Progenitor cell of endocrine pancreas (in vitro differentiated cells): Measurements from ENCODE around the gene ZMYND12. TPM values are rescaled to one million over a fixed set of nuclear protein-coding genes. Genes with fewer than 3 reads are reported as not detected.
A peak's percentile ranks its signal among the peaks of the same experiment; 100 is the strongest.

ENCODE experiments used
- DNase-seq: peaks from one replicate; pipeline ENCODE4 v3.0.0; 2021; ENCODE audit warnings: low spot score; ENCODE audit not compliant: unreplicated experiment
- H3K27ac Mint-ChIP-seq: 2 replicates; pipeline ENCODE4 v1.8.0; 2021; ENCODE audit warnings: mild to moderate bottlenecking, moderate library complexity, mixed read lengths
- H3K27me3 Mint-ChIP-seq: 2 replicates; pipeline ENCODE4 v1.8.0; 2021; ENCODE audit warnings: mixed read lengths
- H3K36me3 Mint-ChIP-seq: 2 replicates; pipeline ENCODE4 v1.8.0; 2022; ENCODE audit warnings: mixed read lengths; ENCODE audit not compliant: insufficient read depth
- H3K4me1 Mint-ChIP-seq: 2 replicates; pipeline ENCODE4 v1.8.0; 2021; ENCODE audit warnings: low read depth, mixed read lengths
- H3K4me3 Mint-ChIP-seq: 2 replicates; pipeline ENCODE4 v1.8.0; 2021; ENCODE audit warnings: low read depth, mild to moderate bottlenecking, moderate library complexity, mixed read lengths
- H3K9me3 Mint-ChIP-seq: 2 replicates; pipeline ENCODE4 v1.8.0; 2021; ENCODE audit warnings: low read depth, mixed read lengths
- total RNA-seq: library from RNA; stranded (reverse); gene quantifications from 2 replicates; pipeline ENCODE4 v1.2.1, GENCODE V29; 2021
- TF ChIP-seq, protein P1 (sequence below): fragments of 200-600 bp; sonication (generic); IDR thresholded peaks from one replicate; pipeline ENCODE4 v1.5.0; 2021; ENCODE audit warnings: antibody characterized with exemption, mild to moderate bottlenecking; ENCODE audit not compliant: unreplicated experiment

ZMYND12 gene
- total RNA-seq, 1 donor from 2014 or later: 2.0 TPM

DNA sequence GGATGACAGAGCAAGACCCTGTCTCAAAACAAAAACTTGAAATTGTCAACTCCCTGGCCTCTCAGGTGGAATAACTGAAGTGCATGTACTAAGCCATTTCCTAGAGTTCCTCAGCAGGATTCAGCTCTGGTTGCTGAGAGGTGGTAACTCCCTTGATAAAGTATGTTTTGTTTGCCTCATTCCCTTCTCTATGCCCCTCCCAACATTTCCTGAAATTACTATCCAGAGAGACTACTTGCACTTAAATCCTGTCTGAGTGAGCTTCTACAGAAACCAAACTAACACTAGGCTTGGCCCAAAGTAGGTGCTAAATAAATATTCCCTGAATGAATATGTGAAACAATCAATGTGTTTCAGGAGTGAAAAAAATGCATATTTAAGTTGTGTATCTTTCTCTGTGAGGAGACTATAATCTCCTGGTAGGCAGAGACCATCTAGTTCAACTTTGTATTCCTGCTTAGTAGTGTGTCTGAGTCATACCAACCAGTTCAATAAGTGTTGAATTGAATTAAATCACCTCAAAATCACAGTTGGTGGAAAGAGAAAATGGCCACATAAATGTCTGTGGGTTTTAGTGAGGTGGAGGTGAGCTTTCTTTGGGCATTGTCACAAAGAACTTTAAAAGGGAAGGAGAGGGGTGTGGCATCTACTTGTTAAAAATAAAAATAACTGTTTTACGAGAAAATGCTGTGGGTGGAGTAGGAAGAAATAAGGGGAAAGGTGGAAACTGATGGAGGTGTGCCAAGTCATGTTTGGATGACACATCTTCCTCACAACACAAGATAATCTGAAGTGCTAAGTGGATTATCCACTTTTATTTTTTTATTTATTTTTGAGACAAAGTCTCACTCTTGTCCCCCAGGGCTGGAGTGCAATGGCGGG is 62.6 kb downstream of the ZMYND12 start:
- Mint-ChIP-seq H3K9me3 (no peaks in the 10 kb centered on the region), H3K4me1 (no peaks in the 10 kb centered on the region), H3K36me3 (no peaks in the 10 kb centered on the region), H3K4me3 (no peak overlapping the region), H3K27me3 (no peaks in the 10 kb centered on the region), H3K27ac (no peak overlapping the region)
- no peak for DNase-seq
- TF ChIP-seq, protein P1, sequence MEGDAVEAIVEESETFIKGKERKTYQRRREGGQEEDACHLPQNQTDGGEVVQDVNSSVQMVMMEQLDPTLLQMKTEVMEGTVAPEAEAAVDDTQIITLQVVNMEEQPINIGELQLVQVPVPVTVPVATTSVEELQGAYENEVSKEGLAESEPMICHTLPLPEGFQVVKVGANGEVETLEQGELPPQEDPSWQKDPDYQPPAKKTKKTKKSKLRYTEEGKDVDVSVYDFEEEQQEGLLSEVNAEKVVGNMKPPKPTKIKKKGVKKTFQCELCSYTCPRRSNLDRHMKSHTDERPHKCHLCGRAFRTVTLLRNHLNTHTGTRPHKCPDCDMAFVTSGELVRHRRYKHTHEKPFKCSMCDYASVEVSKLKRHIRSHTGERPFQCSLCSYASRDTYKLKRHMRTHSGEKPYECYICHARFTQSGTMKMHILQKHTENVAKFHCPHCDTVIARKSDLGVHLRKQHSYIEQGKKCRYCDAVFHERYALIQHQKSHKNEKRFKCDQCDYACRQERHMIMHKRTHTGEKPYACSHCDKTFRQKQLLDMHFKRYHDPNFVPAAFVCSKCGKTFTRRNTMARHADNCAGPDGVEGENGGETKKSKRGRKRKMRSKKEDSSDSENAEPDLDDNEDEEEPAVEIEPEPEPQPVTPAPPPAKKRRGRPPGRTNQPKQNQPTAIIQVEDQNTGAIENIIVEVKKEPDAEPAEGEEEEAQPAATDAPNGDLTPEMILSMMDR: no peak

- no peaks in the 10 kb centered on the region for H3K27me3 Mint-ChIP-seq
- H3K4me1 Mint-ChIP-seq: no peaks in the 10 kb centered on the region
- H3K9me3 Mint-ChIP-seq: no peaks in the 10 kb centered on the region
- TF ChIP-seq, protein P1: no peak
- H3K27ac Mint-ChIP-seq: no peak overlapping the region
- H3K36me3 Mint-ChIP-seq: no peaks in the 10 kb centered on the region
- no peak for DNase-seq
- H3K4me3 Mint-ChIP-seq: no peak overlapping the region
Measured at GRCh38 chr1:42392255-42392654, 63.6 kb downstream of the ZMYND12 start.

GRCh38 chr1:42386051-42386450 is 69.8 kb downstream of the ZMYND12 start:
- no peak overlapping the region for H3K4me3 Mint-ChIP-seq
- TF ChIP-seq, protein P1: no peak
- H3K9me3 Mint-ChIP-seq: no peaks in the 10 kb centered on the region
- no peaks in the 10 kb centered on the region for H3K4me1 Mint-ChIP-seq
- H3K36me3 Mint-ChIP-seq: no peaks in the 10 kb centered on the region
- H3K27me3 Mint-ChIP-seq: peaks cover 24% of the 10 kb centered on the region
- no peak for DNase-seq
- no peak overlapping the region for H3K27ac Mint-ChIP-seq

- Mint-ChIP-seq H3K27me3 (peaks cover 24% of the 10 kb centered on the region), H3K9me3 (no peaks in the 10 kb centered on the region), H3K4me1 (no peaks in the 10 kb centered on the region), H3K4me3 (no peak overlapping the region), H3K36me3 (no peaks in the 10 kb centered on the region), H3K27ac (no peak overlapping the region)
- TF ChIP-seq, protein P1: no peak
- DNase-seq: no peak
Measured at GRCh38 chr1:42385283-42385682, 70.5 kb downstream of the ZMYND12 start.

DNA sequence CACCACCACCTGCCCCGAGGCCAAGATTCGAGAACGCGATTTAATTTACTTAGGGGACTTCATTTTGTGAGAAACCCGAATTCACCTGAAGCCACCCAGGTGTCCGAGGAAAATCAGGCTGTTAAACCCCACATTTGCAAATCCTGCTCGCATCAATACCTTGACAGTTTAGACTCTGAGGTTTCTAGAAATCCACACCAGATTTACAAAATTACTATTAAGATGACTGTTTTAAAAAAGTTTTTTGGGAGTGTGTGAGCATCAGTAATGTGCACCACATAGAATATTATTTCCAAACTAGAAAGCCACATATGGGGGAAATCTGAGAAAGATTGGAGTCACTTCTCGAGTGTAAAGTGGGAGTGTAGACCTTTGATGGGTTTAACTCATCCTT is 74.5 kb downstream of the ZMYND12 start:
- H3K4me3 Mint-ChIP-seq: peak overlapping the region; percentile 75
- peaks cover 51% of the 10 kb centered on the region for H3K27me3 Mint-ChIP-seq

More for the DNA sequence above, 74.5 kb downstream of the ZMYND12 start:
- H3K27ac Mint-ChIP-seq: no peak overlapping the region
- no peaks in the 10 kb centered on the region for H3K9me3 Mint-ChIP-seq
- no peaks in the 10 kb centered on the region for H3K4me1 Mint-ChIP-seq
- no peak for DNase-seq
- H3K36me3 Mint-ChIP-seq: no peaks in the 10 kb centered on the region
- TF ChIP-seq, protein P1: no peak
